Caco-2 (cell line): ENCODE results near the gene OSBPL10. TPM values are rescaled to one million over a fixed set of nuclear protein-coding genes. Genes with fewer than 3 reads are reported as not detected.

ENCODE experiments used
- BruUV-seq: library from RNA; stranded (reverse); fragments of 400-500 nt; replicated peaks from 2 replicates; lab custom pipeline; 2021; lab: Mats Ljungman, UMichigan
- CTCF ChIA-PET: fragments of 300-600 bp; sonication (Branson Sonifier 250); formaldehyde crosslinking; loops from one replicate; lab custom pipeline; 2022; ENCODE audit warnings: antibody characterized with exemption; lab: Charles Lee
- POLR2A ChIA-PET: fragments of 300-600 bp; sonication (Branson Sonifier 250); formaldehyde crosslinking; loops from one replicate; lab custom pipeline; 2022; ENCODE audit warnings: antibody characterized with exemption; lab: Charles Lee
- DNase-seq, 2 experiments: peaks; one replicate each; pipeline versions ENCODE4 v3.0.0 to v3.0.0-alpha.2; 2020 to 2022
- H3K27me3 ChIP-seq: replicated peaks from 2 replicates; pipeline ENCODE4 v1.6.0; 2011; ENCODE audit warnings: low read length; ENCODE audit not compliant: control insufficient read depth, insufficient read depth
- H3K36me3 ChIP-seq: 2 replicates; pipeline ENCODE4 v1.5.1; 2011; ENCODE audit warnings: low read length; ENCODE audit not compliant: control insufficient read depth, insufficient read depth
- H3K4me1 ChIP-seq: fragments of 250-450 bp; sonication (Bioruptor Pico); 2 replicates; pipeline ENCODE4 v1.5.1; 2020; ENCODE audit warnings: mild to moderate bottlenecking
- H3K4me3 ChIP-seq: 2 replicates; pipeline ENCODE4 v1.5.1; 2011; ENCODE audit warnings: low read depth, mild to moderate bottlenecking, control low read depth, low read length
- H3K9me3 ChIP-seq: fragments of 250-450 bp; sonication (Bioruptor Pico); 2 replicates; pipeline ENCODE4 v1.5.1; 2020; ENCODE audit warnings: mild to moderate bottlenecking, moderate library complexity
- H3K27ac Mint-ChIP-seq: one replicate; pipeline ENCODE4 v1.8.0; 2022; ENCODE audit warnings: mixed read lengths; ENCODE audit not compliant: unreplicated experiment
- H3K27me3 Mint-ChIP-seq: one replicate; pipeline ENCODE4 v1.8.0; 2022; ENCODE audit warnings: mixed read lengths; ENCODE audit not compliant: insufficient read depth, unreplicated experiment
- H3K36me3 Mint-ChIP-seq: one replicate; pipeline ENCODE4 v1.8.0; 2022; ENCODE audit warnings: mild to moderate bottlenecking, mixed read lengths; ENCODE audit not compliant: insufficient read depth, unreplicated experiment
- H3K4me1 Mint-ChIP-seq: one replicate; pipeline ENCODE4 v1.8.0; 2022; ENCODE audit warnings: low read depth, mixed read lengths; ENCODE audit not compliant: unreplicated experiment
- H3K4me3 Mint-ChIP-seq: one replicate; pipeline ENCODE4 v1.8.0; 2022; ENCODE audit warnings: mild to moderate bottlenecking, moderate library complexity, mixed read lengths; ENCODE audit not compliant: unreplicated experiment
- H3K9me3 Mint-ChIP-seq: one replicate; pipeline ENCODE4 v1.8.0; 2022; ENCODE audit warnings: mixed read lengths; ENCODE audit not compliant: unreplicated experiment
- CTCF ChIP-seq, 2 experiments: fragments of 200-600 bp in 1 of 2; IDR thresholded peaks; 1 replicate in 1 of 2; 2 replicates in 1 of 2; pipeline versions ENCODE4 v1.5.1 to v1.8.0; 2011 to 2022; ENCODE audit warnings: antibody characterized with exemption in 1 of 2, control low read depth in 1 of 2, inconsistent platforms in 1 of 2, low read depth in 1 of 2, low read length in 1 of 2, mild to moderate bottlenecking in 1 of 2, moderate library complexity in 1 of 2; ENCODE audit not compliant: insufficient read depth in 1 of 2, severe bottlenecking in 1 of 2, unreplicated experiment in 1 of 2
- intact Hi-C: fragments of 100-400 bp; cut with micrococcal nuclease; formaldehyde crosslinking; loops from one replicate; pipeline ENCODE4 v1.10.0; 2022; ENCODE audit not compliant: unreplicated experiment
- total RNA-seq: library from RNA; stranded (reverse); gene quantifications from 2 replicates; pipeline ENCODE4 v1.2.3, GENCODE V29; 2022

OSBPL10 gene
- total RNA-seq, 1 experiment from 2014 or later = 71.2 TPM

DNA sequence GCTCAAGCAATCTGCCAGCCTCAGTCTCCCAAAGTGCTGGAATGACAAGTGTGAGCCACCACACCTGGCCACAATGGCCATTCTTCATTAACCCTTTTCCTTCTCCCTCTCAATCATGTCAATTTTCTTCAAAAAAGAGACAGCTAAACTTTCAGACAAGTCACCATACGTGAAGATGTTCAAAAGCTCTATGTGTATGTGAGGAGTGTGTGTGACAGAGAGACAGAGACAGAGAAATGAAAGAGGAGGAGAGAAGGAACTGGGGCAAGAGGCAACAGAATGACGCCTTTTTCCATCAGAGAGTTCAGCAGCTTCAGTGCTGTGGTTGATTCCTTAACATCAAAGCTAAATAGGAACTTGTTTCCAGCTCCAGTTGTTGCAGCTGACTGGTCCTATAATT is 27.4 kb downstream of the OSBPL10 start:
- peaks cover 6% of the 10 kb centered on the region for H3K4me1 ChIP-seq
- H3K27ac Mint-ChIP-seq = no peak overlapping the region
- peaks cover 6% of the 10 kb centered on the region for H3K4me1 Mint-ChIP-seq
- CTCF ChIA-PET = interaction anchor here (1.5 kb wide), 1 partner anchor 30 kb away, joined by 3 read pairs; no protein-coding TSS in a partner anchor
- H3K9me3 ChIP-seq = peaks cover 15% of the 10 kb centered on the region
- intact Hi-C loops = no loop called here
- H3K27me3 Mint-ChIP-seq = no peaks in the 10 kb centered on the region
- H3K27me3 ChIP-seq = no peaks in the 10 kb centered on the region
- no peak for DNase-seq
- no peak overlapping the region for H3K4me3 Mint-ChIP-seq
- peaks cover 9% of the 10 kb centered on the region for H3K9me3 Mint-ChIP-seq
- no TSS peak for BruUV-seq
- H3K36me3 ChIP-seq = no peaks in the 10 kb centered on the region
- H3K36me3 Mint-ChIP-seq = no peaks in the 10 kb centered on the region
- no peak overlapping the region for H3K4me3 ChIP-seq
- TF ChIP-seq CTCF (IDR thresholded peaks at IDR 0.05; ENCODE audit: insufficient read depth in 1 of 2, low read depth in 1 of 2, low read length in 1 of 2, severe bottlenecking in 1 of 2, unreplicated experiment in 1 of 2) = no peak
- POLR2A ChIA-PET = no interaction called here

- no peaks in the 10 kb centered on the region for H3K36me3 ChIP-seq
- H3K27ac Mint-ChIP-seq = no peak overlapping the region
- intact Hi-C loops = no loop called here
- H3K4me3 Mint-ChIP-seq = no peak overlapping the region
- H3K9me3 Mint-ChIP-seq = peaks cover 9% of the 10 kb centered on the region
- DNase-seq = no peak
- H3K4me1 ChIP-seq = 0 out of 2 replicates have a peak, but pooled peaks cover under 1% of the 10 kb centered on the region
- CTCF ChIA-PET = interaction anchor here (1.5 kb wide), 1 partner anchor 30 kb away, joined by 3 read pairs; no protein-coding TSS in a partner anchor
- H3K4me1 Mint-ChIP-seq = peaks cover 7% of the 10 kb centered on the region
- BruUV-seq = no TSS peak
- H3K9me3 ChIP-seq = peaks cover 15% of the 10 kb centered on the region
- TF ChIP-seq CTCF (IDR thresholded peaks at IDR 0.05; ENCODE audit: insufficient read depth in 1 of 2, low read depth in 1 of 2, low read length in 1 of 2, severe bottlenecking in 1 of 2, unreplicated experiment in 1 of 2) = no peak
- POLR2A ChIA-PET = no interaction called here
- no peak overlapping the region for H3K4me3 ChIP-seq
- H3K27me3 ChIP-seq = no peaks in the 10 kb centered on the region
- no peaks in the 10 kb centered on the region for H3K27me3 Mint-ChIP-seq
- no peaks in the 10 kb centered on the region for H3K36me3 Mint-ChIP-seq
Measured at GRCh38 chr3:31953091-31953490, 28.0 kb downstream of the OSBPL10 start.

GRCh38 chr3:31952205-31952604 is 28.9 kb downstream of the OSBPL10 start:
- Mint-ChIP-seq H3K27ac (no peak overlapping the region), H3K27me3 (no peaks in the 10 kb centered on the region), H3K36me3 (no peaks in the 10 kb centered on the region), H3K9me3 (peaks cover 9% of the 10 kb centered on the region), H3K4me1 (peaks cover 14% of the 10 kb centered on the region), H3K4me3 (no peak overlapping the region)
- ChIA-PET POLR2A (no interaction called here), CTCF (no interaction called here)
- Histone ChIP-seq H3K4me1 (0 out of 2 replicates have a peak, but pooled peaks cover 6% of the 10 kb centered on the region), H3K36me3 (no peaks in the 10 kb centered on the region), H3K9me3 (peaks cover 14% of the 10 kb centered on the region), H3K4me3 (no peak overlapping the region), H3K27me3 (no peaks in the 10 kb centered on the region)
- intact Hi-C loops = no loop called here
- no peak for TF ChIP-seq CTCF (IDR thresholded peaks at IDR 0.05; ENCODE audit: insufficient read depth in 1 of 2, low read depth in 1 of 2, low read length in 1 of 2, severe bottlenecking in 1 of 2, unreplicated experiment in 1 of 2)
- BruUV-seq = no TSS peak
- DNase-seq = no peak
